HepG2 (cell line): ENCODE data around the gene RASL12. TPM values are rescaled to one million over a fixed set of nuclear protein-coding genes. Genes with fewer than 3 reads are reported as not detected.

Experiments used
- ATAC-seq: fragments of 200-7000 bp; cut with Tn5 transposase; 3 replicates; pipeline ENCODE4 v1.9.1; 2020; ENCODE audit warnings: mild to moderate bottlenecking, moderate library complexity
- BruUV-seq: library from RNA; stranded (reverse); fragments of 400-500 nt; replicated peaks from 2 replicates; lab custom pipeline; 2021; lab: Mats Ljungman, UMichigan
- CTCF ChIA-PET: fragments of 300-600 bp; formaldehyde crosslinking; extraction: SDS; loops from one replicate; lab custom pipeline; 2021; ENCODE audit warnings: low total read pairs, inconsistent platforms, low intra/inter-chr PET ratio; lab: Yijun Ruan, JAX
- POLR2A ChIA-PET: fragments of 350-600 bp; sonication (Branson Sonifier 250); formaldehyde crosslinking; loops from one replicate; lab custom pipeline; 2020; ENCODE audit warnings: antibody characterized with exemption, inconsistent platforms; lab: Yijun Ruan, JAX
- DNase-seq: peaks from one replicate; pipeline ENCODE4 v3.0.0-alpha.2; 2015; ENCODE audit warnings: low spot score
- FAIRE-seq: peaks from 3 replicates; lab custom pipeline; 2011; peaks lifted over from hg19 to GRCh38; lab: Jason Lieb, UNC
- H2AFZ ChIP-seq: one replicate; pipeline ENCODE4 v1.6.1; 2011; ENCODE audit warnings: low read length, inconsistent platforms
- H3K27ac ChIP-seq: fragments of 300-600 bp; 3 replicates; pipeline ENCODE4 v1.8.0; 2011; ENCODE audit warnings: mixed run types, mild to moderate bottlenecking, mixed read lengths, low read length, inconsistent platforms; ENCODE audit not compliant: insufficient read depth; ENCODE audit errors: extremely low read length
- H3K27me3 ChIP-seq, 2 experiments: fragments of 200-600 bp in 1 of 2; 2 replicates in 1 of 2; 3 replicates in 1 of 2; pipeline versions ENCODE4 v1.6.0 to v1.8.0; 2011; ENCODE audit warnings: low read length in 2 of 2, mild to moderate bottlenecking in 2 of 2, moderate library complexity in 2 of 2, inconsistent platforms in 1 of 2; ENCODE audit not compliant: insufficient read depth in 2 of 2, control insufficient read depth in 1 of 2
- H3K36me3 ChIP-seq, 2 experiments: fragments of 200-600 bp in 1 of 2; replicated peaks in 1 of 2; 2 replicates in 1 of 2; 3 replicates in 1 of 2; pipeline versions ENCODE4 v1.5.1 to v1.8.0; 2011; ENCODE audit warnings: low read length in 2 of 2, inconsistent platforms in 1 of 2; ENCODE audit not compliant: insufficient read depth in 2 of 2, control insufficient read depth in 1 of 2
- H3K4me1 ChIP-seq: 2 replicates; pipeline ENCODE4 v1.5.1; 2012; ENCODE audit warnings: low read length, inconsistent platforms; ENCODE audit not compliant: insufficient read depth
- H3K4me2 ChIP-seq: 2 replicates; pipeline ENCODE4 v1.6.0; 2011; ENCODE audit warnings: low read depth, low read length, inconsistent platforms
- H3K4me3 ChIP-seq, 3 experiments: fragments of 200-600 bp in 1 of 3; sonication (generic), shearing (Covaris generic) in 1 of 3; replicated peaks in 1 of 3; 2 replicates each; pipeline ENCODE4 v1.5.1; 2011 to 2016; ENCODE audit warnings: low read length in 3 of 3, inconsistent platforms in 2 of 3, low read depth in 2 of 3, mild to moderate bottlenecking in 2 of 3, control low read depth in 1 of 3, mixed read lengths in 1 of 3; ENCODE audit not compliant: insufficient read depth in 1 of 3
- H3K79me2 ChIP-seq: one replicate; pipeline ENCODE4 v1.6.1; 2011; ENCODE audit warnings: low read length, inconsistent platforms; ENCODE audit not compliant: insufficient read depth
- H3K9ac ChIP-seq: 2 replicates; pipeline ENCODE4 v1.6.0; 2011; ENCODE audit warnings: mild to moderate bottlenecking, low read depth, low read length, inconsistent platforms; ENCODE audit not compliant: insufficient read depth
- H3K9me3 ChIP-seq: 2 replicates; pipeline ENCODE4 v1.5.1; 2012; ENCODE audit warnings: mild to moderate bottlenecking, low read length
- H4K20me1 ChIP-seq: 2 replicates; pipeline ENCODE4 v1.6.0; 2011; ENCODE audit warnings: inconsistent platforms, mild to moderate bottlenecking, low read length, moderate library complexity; ENCODE audit not compliant: insufficient read depth
- ESRRA ChIP-seq: sonication (generic); formaldehyde crosslinking; IDR thresholded peaks from 2 replicates; pipeline ENCODE4 v1.5.1; 2020; ENCODE audit warnings: mild to moderate bottlenecking, low read depth, missing genetic modification reagents
- FOXO1 ChIP-seq: sonication (generic); formaldehyde crosslinking; IDR thresholded peaks from 2 replicates; pipeline ENCODE4 v1.4.0; 2020; ENCODE audit warnings: missing genetic modification reagents
- MED13 ChIP-seq: sonication (generic); formaldehyde crosslinking; IDR thresholded peaks from 2 replicates; pipeline ENCODE4 v1.5.0; 2020; ENCODE audit warnings: missing genetic modification reagents
- NFATC3 ChIP-seq: sonication (generic); formaldehyde crosslinking; IDR thresholded peaks from 2 replicates; pipeline ENCODE4 v1.5.1; 2020; ENCODE audit warnings: mild to moderate bottlenecking, missing genetic modification reagents
- RBFOX2 ChIP-seq: fragments of 200-400 bp; formaldehyde crosslinking; IDR thresholded peaks from 2 replicates; pipeline ENCODE4 v1.6.1; 2017; ENCODE audit warnings: low read depth, mild to moderate bottlenecking, low read length
- SIX4 ChIP-seq: sonication (generic); formaldehyde crosslinking; IDR thresholded peaks from 2 replicates; pipeline ENCODE4 v1.4.0; 2020; ENCODE audit warnings: missing genetic modification reagents
- TP53 ChIP-seq: sonication (generic); formaldehyde crosslinking; conservative IDR thresholded peaks from 2 replicates; pipeline ENCODE4 v1.4.0; 2020; ENCODE audit warnings: missing genetic modification reagents
- ZC3H13 ChIP-seq: sonication (generic); formaldehyde crosslinking; IDR thresholded peaks from 2 replicates; pipeline ENCODE4 v1.8.1; 2023; ENCODE audit warnings: mild to moderate bottlenecking, missing genetic modification reagents, moderate library complexity
- ZMAT5 ChIP-seq: sonication (generic); formaldehyde crosslinking; IDR thresholded peaks from 2 replicates; pipeline ENCODE4 v1.5.0; 2020; ENCODE audit warnings: mild to moderate bottlenecking, low read depth, missing genetic modification reagents, borderline replicate concordance
- ZNF326 ChIP-seq: sonication (generic); formaldehyde crosslinking; IDR thresholded peaks from 2 replicates; pipeline ENCODE4 v1.4.0; 2020; ENCODE audit warnings: missing genetic modification reagents, borderline replicate concordance
- ZNF510 ChIP-seq: sonication (generic); formaldehyde crosslinking; IDR thresholded peaks from 2 replicates; pipeline ENCODE4 v1.4.0; 2020; ENCODE audit warnings: low read depth, mild to moderate bottlenecking, missing genetic modification reagents
- ZNF784 ChIP-seq: sonication (generic); formaldehyde crosslinking; IDR thresholded peaks from 2 replicates; pipeline ENCODE4 v1.5.1; 2020; ENCODE audit warnings: missing genetic modification reagents, mild to moderate bottlenecking, borderline replicate concordance
- WGBS: methylation state at CpG from one replicate; pipeline ENCODE4 v1.1.6; 2017; ENCODE audit warnings: low lambda C conversion rate; 5-methylcytosine and 5-hydroxymethylcytosine counted together
- in situ Hi-C: cut with HindIII; loops from 2 replicates; pipeline ENCODE4 v1.10.0; 2017; ENCODE audit warnings: low pct_unique_long_range_greater_than_20kb; ENCODE audit not compliant: extremely low pct_ligation_motif_present
- intact Hi-C: fragments of 100-400 bp; cut with micrococcal nuclease; formaldehyde crosslinking; loops from one replicate; pipeline ENCODE4 v1.10.0; 2022; ENCODE audit not compliant: unreplicated experiment
- polyA plus RNA-seq, 8 experiments: library from polyadenylated mRNA; depleted of rRNA in 3 of 8; stranded (reverse) in 7 of 8; unstranded in 1 of 8; fragments of >200 nt; fragmentation: Illumina TruSeq in 4 of 8; extraction: Trizol in 4 of 8; gene quantifications; 2 replicates each; pipeline versions ENCODE4 v1.2.1 to v1.2.3, GENCODE V29; 2011 to 2016; ENCODE audit warnings: low read depth in 4 of 8, missing spikeins in 1 of 8, mixed read lengths in 1 of 8; ENCODE audit not compliant: insufficient read depth in 1 of 8
- total RNA-seq, 5 experiments: library from RNA; depleted of rRNA; stranded (reverse); fragments of >200 nt; fragmentation: Illumina TruSeq; extraction: Trizol; gene quantifications; 2 replicates each; pipeline ENCODE4 v1.2.3, GENCODE V29; 2016; ENCODE audit warnings: low read depth in 1 of 5
- TF ChIP-seq, protein P1 (sequence below): sonication (generic); formaldehyde crosslinking; IDR thresholded peaks from 2 replicates; pipeline ENCODE4 v1.5.1; 2020; ENCODE audit warnings: missing genetic modification reagents, mild to moderate bottlenecking, borderline replicate concordance

RASL12 gene
- total and polyA plus RNA-seq, 2 of the 13 experiments (the other 11 are each of a cell fraction or from before 2014, with no cell fraction given) = 0.16 to 0.55 TPM

DNA sequence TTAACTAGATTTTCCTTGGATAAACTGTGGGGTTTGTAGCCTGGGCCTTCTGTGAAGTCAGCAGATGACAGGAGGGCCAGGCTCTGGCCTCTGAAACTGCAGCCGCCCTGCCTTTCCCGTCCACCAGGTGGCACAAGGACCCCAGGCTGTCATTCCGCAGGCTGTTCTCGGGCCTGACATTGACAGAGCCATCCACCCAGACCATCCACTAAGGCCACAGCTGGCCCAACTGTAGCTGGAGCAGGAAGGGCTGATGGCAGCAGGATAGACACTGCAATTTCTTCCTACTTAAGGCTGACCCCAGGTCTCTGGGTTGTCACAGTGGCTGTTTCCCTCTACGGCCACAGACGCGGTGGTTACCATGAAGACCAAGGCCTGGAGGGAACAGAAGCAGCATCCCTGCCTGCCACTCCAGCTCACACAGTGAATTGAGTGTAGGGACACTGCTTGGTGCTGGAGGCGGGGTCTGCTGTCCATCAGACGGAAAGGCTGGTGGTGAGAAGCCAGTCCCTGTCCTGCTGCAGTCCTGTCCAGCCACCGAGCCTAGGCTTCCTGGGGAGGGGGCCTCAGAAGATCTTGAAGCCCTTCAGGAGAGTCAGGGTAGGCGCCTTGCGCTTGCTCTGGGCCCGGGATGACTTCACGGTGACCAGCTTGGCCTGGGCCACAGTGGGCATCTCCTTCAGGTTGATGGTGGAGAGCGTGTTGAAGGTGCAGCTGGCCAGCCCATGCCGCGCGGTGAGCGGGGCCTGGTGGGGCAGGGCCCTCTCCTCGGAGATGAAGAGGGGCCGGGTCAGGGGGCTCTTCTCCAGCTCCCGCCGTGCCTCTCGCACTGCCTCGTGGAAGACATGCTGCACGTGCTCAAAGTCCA is 13.2 kb downstream of the RASL12 start (continued):
- TF ChIP-seq ZMAT5 (CRISPR knock-in tag) (no peak), ZNF784 (CRISPR knock-in tag) (no peak), ZNF326 (no peak)

- H3K79me2 ChIP-seq = no peaks in the 10 kb centered on the region
- TF ChIP-seq ESRRA (no peak), TP53 (CRISPR knock-in tag) (no peak), SIX4 (CRISPR knock-in tag) (no peak), RBFOX2 (no peak), ZC3H13 (no peak), ZNF510 (CRISPR knock-in tag) (no peak), NFATC3 (CRISPR knock-in tag) (no peak), FOXO1 (CRISPR knock-in tag) (no peak), MED13 (CRISPR knock-in tag) (no peak)
- TF ChIP-seq, protein P1, sequence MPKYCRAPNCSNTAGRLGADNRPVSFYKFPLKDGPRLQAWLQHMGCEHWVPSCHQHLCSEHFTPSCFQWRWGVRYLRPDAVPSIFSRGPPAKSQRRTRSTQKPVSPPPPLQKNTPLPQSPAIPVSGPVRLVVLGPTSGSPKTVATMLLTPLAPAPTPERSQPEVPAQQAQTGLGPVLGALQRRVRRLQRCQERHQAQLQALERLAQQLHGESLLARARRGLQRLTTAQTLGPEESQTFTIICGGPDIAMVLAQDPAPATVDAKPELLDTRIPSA (CRISPR knock-in tag) = no peak
- 86% methylated on average over 2 of the region's 2 CpGs for WGBS
- intact Hi-C loops = loop anchor here (5.0 to 10.0 kb wide), 2 partner anchors 61 to 242 kb away; partner anchors contain the start of gene RNU5A-1
- H3K4me1 ChIP-seq = peaks cover 64% of the 10 kb centered on the region
- no peak for DNase-seq
- H4K20me1 ChIP-seq = no peaks in the 10 kb centered on the region
- H3K27ac ChIP-seq = no peak overlapping the region
- H3K4me2 ChIP-seq = no peak overlapping the region
- no peak for ATAC-seq
- H3K36me3 ChIP-seq = no peaks in the 10 kb centered on the region
- in situ Hi-C loops = loop anchor here (5.0 kb wide), 1 partner anchor 34 kb away; no protein-coding TSS in a partner anchor
- H3K9me3 ChIP-seq = no peaks in the 10 kb centered on the region
- H3K4me3 ChIP-seq = no peak overlapping the region
- no peak overlapping the region for H3K9ac ChIP-seq
- no peak for FAIRE-seq
- no peaks in the 10 kb centered on the region for H3K27me3 ChIP-seq
- BruUV-seq = no TSS peak
- CTCF ChIA-PET = interaction anchor here (3.4 to 5.0 kb wide), 2 partner anchors 33 to 49 kb away, joined by 29 to 54 read pairs; no protein-coding TSS in a partner anchor
- no peak overlapping the region for H2AFZ ChIP-seq
- POLR2A ChIA-PET = no interaction called here
Measured at GRCh38 chr15:65052956-65053355, 14.8 kb downstream of the RASL12 start.
